Mesodermal cell (in vitro differentiated cells): Measurements from ENCODE around the gene HOXA1.

Experiments used
- H3K27ac ChIP-seq: 2 replicates; pipeline ENCODE4 v1.7.0; 2013; ENCODE audit warnings: mild to moderate bottlenecking, low read depth, low read length, moderate library complexity; ENCODE audit not compliant: severe bottlenecking
- H3K36me3 ChIP-seq: 2 replicates; pipeline ENCODE4 v1.7.1; 2013; ENCODE audit warnings: mild to moderate bottlenecking, low read length, moderate library complexity; ENCODE audit not compliant: control insufficient read depth, insufficient read depth
- H3K4me1 ChIP-seq: one replicate; pipeline ENCODE4 v1.7.1; 2013; ENCODE audit warnings: mild to moderate bottlenecking, low read length; ENCODE audit not compliant: insufficient read depth, control insufficient read depth, poor library complexity, severe bottlenecking
- H3K4me3 ChIP-seq: 2 replicates; pipeline ENCODE4 v1.7.0; 2013; ENCODE audit warnings: low read length, control low read depth, mild to moderate bottlenecking; ENCODE audit not compliant: insufficient read depth, poor library complexity, severe bottlenecking; ENCODE audit errors: extremely low read depth
- H3K9me3 ChIP-seq: 2 replicates; pipeline ENCODE4 v1.7.1; 2013; ENCODE audit warnings: mild to moderate bottlenecking, low read length, moderate library complexity; ENCODE audit not compliant: control insufficient read depth
- WGBS, 2 experiments: methylation state at CpG; one replicate each; pipeline ENCODE4 v1.1.5; 2013; ENCODE audit warnings: missing lambda C conversion rate in 2 of 2; ENCODE audit not compliant: insufficient coverage in 2 of 2; 5-methylcytosine and 5-hydroxymethylcytosine counted together

Gene HOXA1

GRCh38 chr7:27123477-27124053, 27.8 kb upstream of the HOXA1 start:
- H3K36me3 ChIP-seq: no peaks in the 10 kb centered on the region
- no peaks in the 10 kb centered on the region for H3K4me1 ChIP-seq
- 5 to 18% methylated on average over 13 to 14 of the region's 26 CpGs for WGBS, 2 experiments
- no peak overlapping the region for H3K4me3 ChIP-seq
- no peaks in the 10 kb centered on the region for H3K9me3 ChIP-seq
- H3K27ac ChIP-seq: no peak overlapping the region

- no peaks in the 10 kb centered on the region for H3K36me3 ChIP-seq
- H3K4me3 ChIP-seq: no peak overlapping the region
- H3K27ac ChIP-seq: peak overlapping the region; percentile 36
- no peaks in the 10 kb centered on the region for H3K9me3 ChIP-seq
- WGBS, 2 experiments: 3 to 5% methylated on average over 5 to 7 of the region's 14 CpGs
- H3K4me1 ChIP-seq: no peaks in the 10 kb centered on the region
These were observed 27.2 kb upstream of the HOXA1 start for GRCh38 chr7:27123007-27123476.

GRCh38 chr7:27122077-27122910, 26.5 kb upstream of the HOXA1 start:
- Histone ChIP-seq H3K4me3 (no peak overlapping the region), H3K27ac (peak overlapping the region; percentile 36), H3K4me1 (no peaks in the 10 kb centered on the region), H3K36me3 (no peaks in the 10 kb centered on the region), H3K9me3 (no peaks in the 10 kb centered on the region)
- WGBS, 2 experiments: 3 to 4% methylated on average over 26 to 28 of the region's 42 CpGs

- H3K27ac ChIP-seq: no peak overlapping the region
- 17 to 19% methylated on average over 7 of the region's 7 CpGs for WGBS, 2 experiments
- no peaks in the 10 kb centered on the region for H3K9me3 ChIP-seq
- H3K36me3 ChIP-seq: no peaks in the 10 kb centered on the region
- no peaks in the 10 kb centered on the region for H3K4me1 ChIP-seq
- no peak overlapping the region for H3K4me3 ChIP-seq
These were observed 25.9 kb upstream of the HOXA1 start for GRCh38 chr7:27121684-27122076.

- Histone ChIP-seq H3K27ac (no peak overlapping the region), H3K36me3 (no peaks in the 10 kb centered on the region), H3K4me3 (no peak overlapping the region), H3K4me1 (peaks cover 5% of the 10 kb centered on the region), H3K9me3 (no peaks in the 10 kb centered on the region)
- 78% methylated on average over 1 of the region's 1 CpG; no CpG with 5 or more reads in 1 of the 2 experiments for WGBS, 2 experiments
These were observed 23.7 kb upstream of the HOXA1 start for GRCh38 chr7:27119412-27119911.

- Histone ChIP-seq H3K4me1 (peaks cover 10% of the 10 kb centered on the region), H3K9me3 (no peaks in the 10 kb centered on the region), H3K4me3 (no peak overlapping the region), H3K27ac (no peak overlapping the region), H3K36me3 (no peaks in the 10 kb centered on the region)
- 11 to 24% methylated on average over 1 to 2 of the region's 3 CpGs for whole genome bisulfite sequencing, 2 experiments
These were observed 22.8 kb upstream of the HOXA1 start for GRCh38 chr7:27118580-27118979.

- WGBS, 2 experiments: 0 to 6% methylated on average over 7 to 10 of the region's 19 CpGs
- Histone ChIP-seq H3K27ac (no peak overlapping the region), H3K9me3 (no peaks in the 10 kb centered on the region), H3K36me3 (no peaks in the 10 kb centered on the region), H3K4me1 (peaks cover 10% of the 10 kb centered on the region), H3K4me3 (no peak overlapping the region)
These were observed 22.2 kb upstream of the HOXA1 start for GRCh38 chr7:27117887-27118491.

GRCh38 chr7:27116962-27117886, 21.4 kb upstream of the HOXA1 start:
- Histone ChIP-seq H3K27ac (no peak overlapping the region), H3K4me3 (no peak overlapping the region), H3K9me3 (no peaks in the 10 kb centered on the region), H3K4me1 (peaks cover 10% of the 10 kb centered on the region), H3K36me3 (no peaks in the 10 kb centered on the region)
- 9 to 10% methylated on average over 9 to 12 of the region's 12 CpGs for WGBS, 2 experiments

- H3K27ac ChIP-seq: no peak overlapping the region
- H3K4me3 ChIP-seq: peak overlapping the region; percentile 6
- H3K4me1 ChIP-seq: peaks cover 10% of the 10 kb centered on the region
These were observed 20.5 kb upstream of the HOXA1 start for GRCh38 chr7:27116031-27116961.

More at GRCh38 chr7:27116031-27116961, 20.5 kb upstream of the HOXA1 start:
- no peaks in the 10 kb centered on the region for H3K9me3 ChIP-seq
- no peaks in the 10 kb centered on the region for H3K36me3 ChIP-seq
- WGBS, 2 experiments: 5% methylated on average over 4 to 11 of the region's 20 CpGs
